A673 (cell line): ENCODE results near the gene PURB.
"Not testable (repeated sequence)": the region's sequence is repeated elsewhere in the genome, so short reads cannot be mapped to it uniquely, and the experiment has no call there.

Experiments
- CTCF ChIP-seq: fragments of 300-800, 200-600 bp; sonication (generic); conservative IDR thresholded peaks from 2 replicates; pipeline ENCODE4 v1.5.1; 2017; ENCODE audit warnings: low read depth, mild to moderate bottlenecking, antibody characterized with exemption, low read length, moderate library complexity, mixed read lengths
- EZH2 ChIP-seq: fragments of 200-600 bp; sonication (generic); IDR thresholded peaks from 2 replicates; pipeline ENCODE4 v1.6.1; 2017; ENCODE audit warnings: borderline replicate concordance, low read depth, mild to moderate bottlenecking, mixed read lengths, antibody characterized with exemption, low read length; ENCODE audit not compliant: poor library complexity, severe bottlenecking

DNA sequence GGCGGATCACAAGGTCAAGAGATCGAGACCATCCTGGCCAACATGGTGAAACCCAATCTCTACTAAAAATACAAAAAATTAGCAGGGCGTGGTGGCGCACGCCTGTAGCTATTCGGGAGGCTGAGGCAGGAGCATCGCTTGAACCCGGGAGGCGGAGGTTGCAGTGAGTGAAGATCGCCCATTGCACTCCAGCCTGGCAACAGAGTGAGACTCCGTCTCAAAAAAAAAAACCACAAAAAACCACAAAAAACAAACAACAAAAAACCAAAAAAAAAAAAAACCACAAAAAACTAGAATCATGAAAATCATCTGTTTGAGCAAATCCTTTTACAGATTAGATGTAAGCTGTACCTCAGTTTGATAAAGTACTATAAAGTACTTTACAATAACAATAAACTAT lies 38.9 kb downstream of the PURB start:
- TF ChIP-seq CTCF, EZH2: not testable (repeated sequence)
